Ramos (cell line): ENCODE data around the gene WDR48.

Experiments used
- in situ Hi-C: fragments of 300-500 bp; cut with MboI; formaldehyde crosslinking; loops from one replicate; pipeline ENCODE4 v1.14.3; 2022; ENCODE audit warnings: low sequenced_read_pairs; ENCODE audit not compliant: unreplicated experiment

The WDR48 gene

GRCh38 chr3:39115870-39116269, 64.1 kb downstream of the WDR48 start:
- in situ Hi-C loops = no loop called here

GRCh38 chr3:39118079-39118478, 66.3 kb downstream of the WDR48 start:
- in situ Hi-C loops = no loop called here

GRCh38 chr3:39118931-39119660, 67.3 kb downstream of the WDR48 start:
- in situ Hi-C loops = no loop called here

GRCh38 chr3:39121621-39122020, 69.8 kb downstream of the WDR48 start:
- in situ Hi-C loops = no loop called here

GRCh38 chr3:39122813-39123212, 71.0 kb downstream of the WDR48 start:
- in situ Hi-C loops = no loop called here

GRCh38 chr3:39124876-39125840, 73.3 kb downstream of the WDR48 start:
- in situ Hi-C loops = no loop called here

- in situ Hi-C loops = no loop called here
These were observed 74.2 kb downstream of the WDR48 start for GRCh38 chr3:39125841-39126500.

- in situ Hi-C loops = no loop called here
These were observed 74.8 kb downstream of the WDR48 start for GRCh38 chr3:39126532-39127071.

- in situ Hi-C loops = no loop called here
These were observed 75.6 kb downstream of the WDR48 start for GRCh38 chr3:39127269-39127907.

GRCh38 chr3:39127908-39128304, 76.1 kb downstream of the WDR48 start:
- in situ Hi-C loops = no loop called here

- in situ Hi-C loops = no loop called here
These were observed 77.1 kb downstream of the WDR48 start for GRCh38 chr3:39128951-39129350.

- in situ Hi-C loops = no loop called here
These were observed 78.2 kb downstream of the WDR48 start for GRCh38 chr3:39130026-39130425.

- in situ Hi-C loops = no loop called here
These were observed 79.0 kb downstream of the WDR48 start for GRCh38 chr3:39130693-39131265.

- in situ Hi-C loops = no loop called here
These were observed 80.6 kb downstream of the WDR48 start for GRCh38 chr3:39132096-39133092.

GRCh38 chr3:39133093-39133490, 81.3 kb downstream of the WDR48 start:
- in situ Hi-C loops = no loop called here

GRCh38 chr3:39133822-39134221, 82.0 kb downstream of the WDR48 start:
- in situ Hi-C loops = no loop called here

- in situ Hi-C loops = no loop called here
These were observed 82.5 kb downstream of the WDR48 start for GRCh38 chr3:39134305-39134704.

- in situ Hi-C loops = no loop called here
These were observed 83.5 kb downstream of the WDR48 start for GRCh38 chr3:39135170-39135805.
